Measurements from ENCODE around the gene APOL6.

DNA sequence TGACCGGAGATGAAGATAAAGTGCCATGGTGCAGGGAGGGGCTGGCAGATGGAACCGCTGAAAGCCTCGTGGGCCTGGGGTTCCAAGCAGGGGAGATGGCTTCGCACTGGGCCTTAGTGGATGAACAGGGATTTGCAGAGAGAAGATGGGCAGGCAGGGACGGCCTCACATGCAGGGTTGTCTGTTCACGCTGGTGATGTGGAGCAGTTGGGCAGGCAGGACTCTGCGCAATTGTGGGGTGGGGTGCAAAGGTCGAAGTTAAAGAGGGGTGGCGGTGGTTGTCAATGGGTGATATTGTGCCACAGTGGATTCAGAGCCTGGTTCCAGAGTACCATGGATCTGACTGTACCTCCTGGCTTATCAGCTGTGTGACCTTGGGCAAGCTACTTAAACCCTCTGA lies 39.0 kb upstream of the APOL6 start:
- TF ChIP-seq, protein P1, sequence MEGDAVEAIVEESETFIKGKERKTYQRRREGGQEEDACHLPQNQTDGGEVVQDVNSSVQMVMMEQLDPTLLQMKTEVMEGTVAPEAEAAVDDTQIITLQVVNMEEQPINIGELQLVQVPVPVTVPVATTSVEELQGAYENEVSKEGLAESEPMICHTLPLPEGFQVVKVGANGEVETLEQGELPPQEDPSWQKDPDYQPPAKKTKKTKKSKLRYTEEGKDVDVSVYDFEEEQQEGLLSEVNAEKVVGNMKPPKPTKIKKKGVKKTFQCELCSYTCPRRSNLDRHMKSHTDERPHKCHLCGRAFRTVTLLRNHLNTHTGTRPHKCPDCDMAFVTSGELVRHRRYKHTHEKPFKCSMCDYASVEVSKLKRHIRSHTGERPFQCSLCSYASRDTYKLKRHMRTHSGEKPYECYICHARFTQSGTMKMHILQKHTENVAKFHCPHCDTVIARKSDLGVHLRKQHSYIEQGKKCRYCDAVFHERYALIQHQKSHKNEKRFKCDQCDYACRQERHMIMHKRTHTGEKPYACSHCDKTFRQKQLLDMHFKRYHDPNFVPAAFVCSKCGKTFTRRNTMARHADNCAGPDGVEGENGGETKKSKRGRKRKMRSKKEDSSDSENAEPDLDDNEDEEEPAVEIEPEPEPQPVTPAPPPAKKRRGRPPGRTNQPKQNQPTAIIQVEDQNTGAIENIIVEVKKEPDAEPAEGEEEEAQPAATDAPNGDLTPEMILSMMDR (IDR thresholded peaks at IDR 0.05): no peak
- no peak for TF ChIP-seq POLR2A (IDR thresholded peaks at IDR 0.05)

Measured in suprapubic skin (tissue), 3 donors.